MM.1S (cell line): ENCODE results near the gene SPEG.

Source experiments
- DNase-seq: peaks from one replicate; pipeline ENCODE4 v3.0.0-alpha.2; 2015
- H2AFZ ChIP-seq: fragments of 300-600 bp; sonication (generic); 2 replicates; pipeline ENCODE4 v1.6.0; 2016; ENCODE audit warnings: antibody characterized with exemption, low read length
- H3F3A ChIP-seq: fragments of 300-600 bp; sonication (generic); 2 replicates; pipeline ENCODE4 v1.6.1; 2016; ENCODE audit warnings: mild to moderate bottlenecking, antibody characterized with exemption, low read length, moderate library complexity, mixed read lengths; ENCODE audit not compliant: insufficient read depth
- H3K27ac ChIP-seq: fragments of 300-600 bp; sonication (generic); 2 replicates; pipeline ENCODE4 v1.5.1; 2016; ENCODE audit warnings: mild to moderate bottlenecking, low read length
- H3K27me3 ChIP-seq: fragments of 300-600 bp; sonication (generic); replicated peaks from 2 replicates; pipeline ENCODE4 v1.6.0; 2016; ENCODE audit warnings: low read length; ENCODE audit not compliant: insufficient read depth
- H3K36me3 ChIP-seq: fragments of 300-600 bp; sonication (generic); replicated peaks from 2 replicates; pipeline ENCODE4 v1.6.1; 2016; ENCODE audit warnings: mild to moderate bottlenecking, low read length, mixed read lengths; ENCODE audit not compliant: insufficient read depth
- H3K4me1 ChIP-seq: fragments of 300-600 bp; sonication (generic); 2 replicates; pipeline ENCODE4 v1.6.1; 2016; ENCODE audit warnings: low read length, mixed read lengths
- H3K4me2 ChIP-seq: fragments of 300-600 bp; sonication (generic); 2 replicates; pipeline ENCODE4 v1.6.0; 2016; ENCODE audit warnings: low read depth, low read length
- H3K4me3 ChIP-seq: fragments of 300-600 bp; sonication (generic); 2 replicates; pipeline ENCODE4 v1.5.1; 2016; ENCODE audit warnings: low read length, mixed read lengths
- H3K79me2 ChIP-seq: fragments of 300-600 bp; sonication (generic); 2 replicates; pipeline ENCODE4 v1.6.1; 2016; ENCODE audit warnings: mixed run types, low read length, mixed read lengths
- H3K9ac ChIP-seq: fragments of 300-600 bp; sonication (generic); 2 replicates; pipeline ENCODE4 v1.6.1; 2016; ENCODE audit warnings: low read length, mixed read lengths
- H3K9me2 ChIP-seq: fragments of 300-600 bp; sonication (generic); replicated peaks from 2 replicates; pipeline ENCODE4 v1.6.1; 2016; ENCODE audit warnings: mild to moderate bottlenecking, low read length, mixed read lengths; ENCODE audit not compliant: insufficient read depth
- H3K9me3 ChIP-seq: fragments of 300-600 bp; sonication (generic); replicated peaks from 2 replicates; pipeline ENCODE4 v1.6.1; 2016; ENCODE audit warnings: mild to moderate bottlenecking, low read length, mixed read lengths; ENCODE audit not compliant: insufficient read depth
- H4K20me1 ChIP-seq: fragments of 300-600 bp; sonication (generic); 2 replicates; pipeline ENCODE4 v1.6.1; 2016; ENCODE audit warnings: mild to moderate bottlenecking, low read length, moderate library complexity, mixed read lengths; ENCODE audit not compliant: insufficient read depth
- CTCF ChIP-seq: fragments of 300-600 bp; sonication (generic); IDR thresholded peaks from 2 replicates; pipeline ENCODE4 v1.5.1; 2016; ENCODE audit warnings: antibody characterized with exemption, low read length, mixed read lengths
- EZH2 ChIP-seq: fragments of 300-600 bp; sonication (generic); optimal IDR thresholded peaks from 2 replicates; pipeline ENCODE3; 2017; ENCODE audit warnings: low read depth, mild to moderate bottlenecking, antibody characterized with exemption, low read length, mixed read lengths
- EZH2phosphoT487 ChIP-seq: fragments of 300-600 bp; sonication (generic); IDR thresholded peaks from 2 replicates; pipeline ENCODE4 v1.6.1; 2018; ENCODE audit warnings: antibody characterized with exemption, low read length

Gene SPEG

GRCh38 chr2:219533930-219534661 lies 99.5 kb downstream of the SPEG start:
- Histone ChIP-seq H3K4me1 (no peaks in the 10 kb centered on the region), H3K4me3 (no peak overlapping the region), H3F3A (no peaks in the 10 kb centered on the region), H2AFZ (no peak overlapping the region), H3K36me3 (no peaks in the 10 kb centered on the region), H3K9ac (no peak overlapping the region), H3K27ac (no peak overlapping the region), H4K20me1 (no peaks in the 10 kb centered on the region; the same call in 1 of the 2 replicates), H3K79me2 (no peaks in the 10 kb centered on the region), H3K4me2 (no peak overlapping the region), H3K27me3 (peaks cover 41% of the 10 kb centered on the region), H3K9me3 (no peaks in the 10 kb centered on the region), H3K9me2 (no peaks in the 10 kb centered on the region)
- no peak for DNase-seq
- no peak for TF ChIP-seq EZH2
- TF ChIP-seq CTCF: no peak
- TF ChIP-seq EZH2phosphoT487: no peak

- Histone ChIP-seq H3K9me3 (no peaks in the 10 kb centered on the region), H3K4me2 (no peak overlapping the region), H3K9ac (no peak overlapping the region), H3K9me2 (no peaks in the 10 kb centered on the region), H3K36me3 (no peaks in the 10 kb centered on the region), H3K4me1 (no peaks in the 10 kb centered on the region), H3F3A (no peaks in the 10 kb centered on the region), H4K20me1 (no peaks in the 10 kb centered on the region; the same call in 1 of the 2 replicates), H2AFZ (no peak overlapping the region), H3K4me3 (no peak overlapping the region), H3K27me3 (peaks cover 20% of the 10 kb centered on the region), H3K27ac (no peak overlapping the region), H3K79me2 (peaks cover 6% of the 10 kb centered on the region)
- DNase-seq: no peak
- TF ChIP-seq CTCF (no peak), EZH2phosphoT487 (no peak), EZH2 (no peak)
Observed at GRCh38 chr2:219536425-219536824, 101.8 kb downstream of the SPEG start.

GRCh38 chr2:219536967-219537366 lies 102.3 kb downstream of the SPEG start:
- H3K4me1 ChIP-seq: no peaks in the 10 kb centered on the region
- TF ChIP-seq EZH2: no peak
- no peak for TF ChIP-seq CTCF
- TF ChIP-seq EZH2phosphoT487: no peak

More at GRCh38 chr2:219536967-219537366, 102.3 kb downstream of the SPEG start:
- no peaks in the 10 kb centered on the region for H3K9me2 ChIP-seq
- no peaks in the 10 kb centered on the region for H3K9me3 ChIP-seq
- no peak overlapping the region for H3K9ac ChIP-seq
- no peak overlapping the region for H3K27ac ChIP-seq
- H3K36me3 ChIP-seq: no peaks in the 10 kb centered on the region
- H3K79me2 ChIP-seq: peaks cover 6% of the 10 kb centered on the region
- H3K4me2 ChIP-seq: no peak overlapping the region
- H3F3A ChIP-seq: no peaks in the 10 kb centered on the region
- H2AFZ ChIP-seq: no peak overlapping the region
- H3K27me3 ChIP-seq: peaks cover 15% of the 10 kb centered on the region
- H4K20me1 ChIP-seq: no peaks in the 10 kb centered on the region
- no peak overlapping the region for H3K4me3 ChIP-seq
- DNase-seq: no peak
